ENCODE data around the gene PPL.
"Not testable (repeated sequence)": the region's sequence is repeated elsewhere in the genome, so short reads cannot be mapped to it uniquely, and the experiment has no call there.

PPL gene

DNA sequence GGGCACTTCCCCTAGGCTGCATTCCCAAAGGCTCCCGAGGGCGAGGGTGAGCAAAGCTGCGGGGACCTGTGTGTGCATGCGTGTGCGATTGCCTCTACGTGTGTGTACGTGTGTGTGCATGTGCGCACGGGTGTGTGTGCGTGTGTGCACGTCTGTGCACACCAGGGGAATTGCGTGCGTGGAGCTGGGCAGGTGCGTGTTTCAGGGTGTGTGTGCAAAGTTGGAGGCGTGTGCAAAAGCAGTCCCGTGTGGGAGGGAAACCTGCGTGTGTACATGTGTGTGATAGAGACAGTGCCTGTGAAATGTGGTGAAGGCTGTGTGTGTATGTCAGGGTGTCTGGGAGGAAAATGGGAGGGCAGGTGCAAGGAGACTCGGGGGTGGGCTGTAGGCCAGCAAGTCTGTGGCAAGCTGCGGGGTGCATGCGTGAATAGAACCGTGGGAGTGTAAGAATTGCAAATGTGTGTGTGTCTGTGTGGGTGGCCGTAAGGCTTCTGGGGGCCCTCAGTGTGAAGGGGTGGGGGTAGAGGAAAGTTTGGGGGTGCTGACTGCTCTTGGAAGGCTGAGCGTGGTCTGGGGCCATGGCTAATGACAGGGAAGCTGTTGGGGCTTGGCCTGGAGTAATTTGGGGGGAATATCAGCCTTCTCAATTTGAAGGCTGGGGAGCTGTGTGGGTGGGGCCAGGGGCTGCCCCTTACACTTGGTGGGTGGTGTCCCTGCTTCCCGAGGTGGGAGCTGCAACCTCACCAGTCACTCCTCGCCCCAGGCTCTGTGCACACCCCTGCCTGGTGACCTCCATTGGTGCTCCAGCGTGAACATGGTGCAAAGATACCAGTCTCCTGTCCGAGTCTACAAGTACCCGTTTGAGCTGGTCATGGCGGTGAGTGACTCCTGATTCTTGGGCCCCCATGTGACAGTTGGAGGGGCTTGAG is 21.8 kb upstream of the PPL start:
- no peak for DNase-seq

- peak; percentile 85 for DNase-seq
Measured at GRCh38 chr16:4957720-4958509, 21.0 kb upstream of the PPL start, which contains the start of gene SEC14L5. Gene SEC14L5, plus strand, starts transcription at chr16:4958330. Its CDS starts 994 bp downstream, at chr16:4959324.

DNA sequence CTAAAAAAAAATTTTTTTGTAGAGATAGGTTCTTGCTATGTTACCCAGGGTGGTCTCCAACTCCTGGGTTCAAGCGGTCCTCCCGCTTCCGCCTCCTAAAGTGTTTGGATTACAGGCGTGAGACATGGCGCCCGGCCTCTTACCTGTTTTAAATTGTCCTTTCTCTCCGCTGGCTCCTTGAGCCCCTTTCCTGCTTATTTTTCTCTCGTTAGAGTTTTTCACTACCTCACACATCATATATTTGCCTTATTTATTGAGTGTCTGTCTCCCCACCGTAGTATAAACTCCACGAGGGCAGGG is 20.4 kb upstream of the PPL start:
- DNase-seq, result no peak

- no peak for DNase-seq
Measured at GRCh38 chr16:4954714-4955113, 17.8 kb upstream of the PPL start.

DNA sequence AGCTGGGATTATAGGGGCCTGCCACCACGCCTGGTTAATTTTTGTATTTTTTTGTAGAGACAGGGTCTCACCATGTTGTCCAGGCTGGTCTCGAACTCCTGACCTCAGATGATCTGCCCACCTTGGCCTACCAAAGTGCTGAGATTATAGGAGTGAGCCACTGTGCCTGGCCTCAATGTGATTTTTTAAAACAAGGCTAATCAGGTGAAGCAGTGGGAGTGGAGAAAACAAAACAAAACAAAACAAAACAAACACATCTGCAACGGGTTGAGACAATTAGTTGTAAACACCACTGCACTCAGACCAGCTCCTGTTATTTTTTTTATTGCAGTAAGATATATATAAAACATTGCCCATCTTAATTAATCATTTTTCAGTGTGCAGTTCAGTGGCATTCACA is 14.6 kb upstream of the PPL start:
- DNase-seq, result not testable (repeated sequence)

GRCh38 chr16:4949986-4950385 is 13.0 kb upstream of the PPL start:
- no peak for DNase-seq

- no peak for DNase-seq
Measured at GRCh38 chr16:4948903-4949766, 12.2 kb upstream of the PPL start.

DNA sequence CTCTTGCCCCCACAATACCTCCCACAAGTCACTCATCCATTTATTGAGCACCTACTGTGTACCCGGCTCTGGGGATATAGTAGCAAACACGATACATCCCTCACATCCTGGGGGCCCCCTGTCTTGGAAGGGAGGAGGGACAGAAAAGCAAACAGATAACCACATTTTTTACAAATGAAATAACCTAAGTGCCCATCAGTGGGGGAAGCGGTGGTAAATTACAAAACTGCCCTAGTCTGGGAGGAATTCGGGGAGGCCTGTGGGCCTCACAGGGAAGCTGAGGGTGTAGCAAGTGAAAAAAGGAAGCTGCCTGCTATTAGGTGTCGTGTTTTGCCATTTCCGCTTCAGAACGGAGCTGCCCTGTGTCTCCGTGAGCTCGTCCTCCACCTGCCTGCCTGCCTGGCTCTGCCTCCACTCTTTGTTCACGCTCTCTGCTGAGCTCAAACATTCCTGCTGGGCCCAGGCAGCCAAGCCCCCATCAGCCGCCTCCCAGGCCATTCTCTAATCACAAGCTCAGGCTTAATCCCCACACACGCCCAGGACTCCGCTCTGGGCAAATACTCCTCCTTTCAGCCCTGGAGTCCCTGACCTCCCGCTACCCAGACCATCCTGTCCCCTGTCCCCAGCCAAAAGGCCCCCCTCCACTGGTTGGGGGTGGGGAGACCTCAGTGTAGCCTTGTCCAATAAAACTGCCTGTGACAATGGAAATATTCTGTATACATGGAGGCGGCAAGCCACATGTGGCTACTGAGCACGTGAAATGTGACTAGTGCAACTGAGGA is 11.0 kb upstream of the PPL start:
- peak; percentile 35 for DNase-seq

- DNase-seq, result no peak
Measured at GRCh38 chr16:4946917-4947316, 10.0 kb upstream of the PPL start.

- DNase-seq, result peak; percentile 53
Measured at GRCh38 chr16:4945560-4946502, 8.9 kb upstream of the PPL start.

DNA sequence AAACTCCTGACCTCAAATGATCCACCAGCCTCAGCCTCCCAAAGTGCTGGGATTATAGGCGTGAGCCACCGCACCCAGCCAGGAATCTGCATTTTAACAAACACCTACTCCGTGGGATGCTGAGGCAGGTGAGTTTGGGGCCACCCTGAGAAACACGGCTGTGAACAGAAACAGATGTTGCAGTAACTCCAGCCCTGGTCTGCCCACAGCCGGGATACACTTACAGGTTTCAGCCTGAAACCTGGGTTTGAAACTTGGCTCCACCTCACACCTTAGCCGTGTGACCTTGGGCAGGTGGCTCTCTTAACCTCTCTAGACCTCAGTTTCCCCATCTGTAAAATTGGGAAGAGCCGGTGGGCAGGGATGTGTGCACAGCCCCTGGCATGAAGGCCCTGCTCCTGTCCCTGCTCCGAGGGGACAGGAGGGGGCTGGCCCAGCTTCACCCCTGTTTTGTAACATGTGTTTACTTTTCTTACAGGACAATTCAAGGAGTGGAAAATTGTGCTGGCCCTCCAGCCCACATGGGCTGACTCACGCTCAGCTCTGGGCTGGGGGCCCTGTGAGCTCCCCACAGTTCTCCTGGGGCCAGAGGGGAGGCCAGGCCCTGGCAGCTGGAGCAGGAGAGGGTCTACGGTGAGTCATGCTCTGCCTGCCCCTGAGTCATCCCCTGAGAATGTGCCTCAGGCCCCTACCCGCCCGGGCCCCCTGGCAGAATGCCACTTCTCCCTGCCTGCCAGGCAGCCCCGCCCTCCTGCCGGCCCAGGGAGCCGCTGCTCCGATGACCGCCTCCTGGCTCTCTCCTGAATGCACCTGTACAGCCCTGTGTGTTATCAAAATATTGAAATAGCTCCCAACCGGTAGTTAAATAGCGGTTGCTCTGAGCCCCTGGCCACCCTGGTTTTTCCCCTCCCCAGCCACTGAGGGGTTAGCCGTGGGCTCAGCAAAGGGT is 7.7 kb upstream of the PPL start:
- DNase-seq, result peak; percentile 97

- DNase-seq, result no peak
Measured at GRCh38 chr16:4942481-4942880, 5.5 kb upstream of the PPL start.

GRCh38 chr16:4940719-4941118 is 3.8 kb upstream of the PPL start:
- DNase-seq, result no peak

DNA sequence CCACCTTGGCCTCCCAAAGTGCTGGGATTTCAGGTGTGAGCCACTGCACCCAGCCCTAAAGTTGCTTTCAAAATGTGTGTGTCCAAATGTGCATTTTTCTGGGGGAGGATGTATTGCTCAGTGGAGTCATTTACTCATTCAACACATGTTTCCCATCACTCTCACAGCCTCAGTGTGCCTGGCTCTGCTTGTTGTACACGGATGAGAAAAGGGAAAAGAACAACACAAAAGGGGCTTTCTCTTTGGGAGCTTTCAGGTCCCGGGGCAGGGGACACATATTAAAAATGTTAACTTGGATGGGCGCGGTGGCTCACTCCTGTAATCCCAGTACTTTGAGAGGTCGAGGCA is 1.7 kb upstream of the PPL start:
- DNase-seq, result peak; percentile 19

- no peak for DNase-seq
Measured at GRCh38 chr16:4937782-4938682, 1.1 kb upstream of the PPL start.

DNA sequence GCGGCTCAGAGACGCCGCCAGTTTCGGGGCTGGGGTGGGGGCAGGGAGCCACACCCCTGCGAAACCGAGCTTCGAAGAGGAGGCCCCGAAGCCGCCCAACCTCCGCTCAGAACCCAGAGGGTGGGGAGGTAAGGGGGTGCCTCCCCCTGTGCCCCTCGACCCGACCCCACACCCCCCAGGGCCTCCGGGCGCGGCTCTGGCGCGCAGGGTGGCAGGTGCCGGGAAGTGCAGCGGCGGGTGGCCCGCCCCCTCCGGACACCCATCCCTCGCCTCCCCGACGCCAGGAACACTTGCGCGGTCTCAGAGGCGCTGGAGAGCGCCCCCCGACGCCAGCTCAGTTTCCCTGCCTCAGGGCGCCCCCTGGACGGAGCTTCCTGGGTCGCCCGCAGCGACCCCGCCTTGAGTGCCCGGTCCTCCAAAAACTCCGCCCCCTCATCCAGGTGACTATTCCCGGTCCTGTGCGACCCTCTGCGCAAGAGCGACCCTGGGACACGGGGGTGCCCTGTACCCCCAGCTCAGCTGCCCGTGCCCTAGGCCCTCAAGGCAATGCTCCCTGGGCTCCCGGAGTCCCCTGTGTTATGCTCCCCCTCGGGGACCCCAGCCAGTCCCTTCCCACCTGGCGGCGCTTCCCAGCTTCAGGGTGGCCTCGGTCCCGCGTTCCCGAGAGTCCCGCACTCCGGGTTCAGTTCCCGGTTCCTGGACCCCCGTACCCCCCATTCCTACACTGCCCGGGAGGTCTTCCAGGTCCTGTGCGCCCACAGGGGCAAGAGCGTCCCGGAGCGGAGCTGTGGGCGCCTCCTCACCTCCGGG is 562 bp downstream of the PPL start:
- peak; percentile 65 for DNase-seq

- DNase-seq, result peak; percentile 89
Measured at GRCh38 chr16:4935241-4935855, 1.6 kb downstream of the PPL start.

- no peak for DNase-seq
Measured at GRCh38 chr16:4934591-4934990, 2.4 kb downstream of the PPL start.
